Retina (tissue), 1 donor: ENCODE measurements around the gene TMEM203.

Experiments used
- DNase-seq: peaks from one replicate; pipeline ENCODE4 v3.0.0-alpha.2; 2016

The TMEM203 gene

GRCh38 chr9:137176302-137177182, 28.9 kb downstream of the TMEM203 start:
- no peak for DNase-seq

GRCh38 chr9:137175345-137175961, 30.0 kb downstream of the TMEM203 start:
- no peak for DNase-seq

GRCh38 chr9:137174722-137175293, 30.6 kb downstream of the TMEM203 start:
- DNase-seq, result no peak

- no peak for DNase-seq
These were observed 31.4 kb downstream of the TMEM203 start for GRCh38 chr9:137173796-137174664.

- no peak for DNase-seq
These were observed 32.3 kb downstream of the TMEM203 start for GRCh38 chr9:137172901-137173795.

- no peak for DNase-seq
These were observed 34.1 kb downstream of the TMEM203 start for GRCh38 chr9:137171149-137171900.

- DNase-seq, result no peak
These were observed 34.8 kb downstream of the TMEM203 start for GRCh38 chr9:137170486-137171148.

- no peak for DNase-seq
These were observed 35.5 kb downstream of the TMEM203 start, which contains the start of gene LRRC26 for GRCh38 chr9:137169896-137170358. TSS of gene LRRC26 (minus strand) at chr9:137170051. CDS start at chr9:137169943, 108 bp downstream.

GRCh38 chr9:137168904-137169856, 36.3 kb downstream of the TMEM203 start:
- DNase-seq, result peak; percentile 90

GRCh38 chr9:137168573-137168903, 36.9 kb downstream of the TMEM203 start:
- DNase-seq, result no peak

GRCh38 chr9:137167747-137168572, 37.5 kb downstream of the TMEM203 start:
- DNase-seq, result peak; percentile 54

GRCh38 chr9:137167277-137167746, 38.1 kb downstream of the TMEM203 start:
- no peak for DNase-seq

GRCh38 chr9:137166380-137167229, 38.8 kb downstream of the TMEM203 start:
- no peak for DNase-seq

- DNase-seq, result no peak
These were observed 40.1 kb downstream of the TMEM203 start for GRCh38 chr9:137165250-137165836.

GRCh38 chr9:137164370-137165249, 40.8 kb downstream of the TMEM203 start:
- no peak for DNase-seq

GRCh38 chr9:137163805-137164204, 41.6 kb downstream of the TMEM203 start:
- no peak for DNase-seq
